Karpas-422 (cell line): Measurements from ENCODE around the gene PI4K2A. TPM values are rescaled to one million over a fixed set of nuclear protein-coding genes. Genes with fewer than 3 reads are reported as not detected.
A peak's percentile ranks its signal among the peaks of the same experiment; 100 is the strongest.
"Not testable (repeated sequence)": the region's sequence is repeated elsewhere in the genome, so short reads cannot be mapped to it uniquely, and the experiment has no call there.

Experiments
- DNase-seq: peaks from one replicate; pipeline ENCODE4 v3.0.0-alpha.2; 2015
- H2AFZ ChIP-seq: fragments of 200-600 bp; sonication (generic); 2 replicates; pipeline ENCODE4 v1.6.1; 2014; ENCODE audit warnings: antibody characterized with exemption, low read length, mixed read lengths
- H3K27ac ChIP-seq: fragments of 200-600 bp; sonication (generic); 2 replicates; pipeline ENCODE4 v1.5.1; 2014; ENCODE audit warnings: mild to moderate bottlenecking, low read length, moderate library complexity
- H3K27me3 ChIP-seq: fragments of 200-600 bp; sonication (generic); 2 replicates; pipeline ENCODE4 v1.6.1; 2014; ENCODE audit warnings: low read length, mixed read lengths
- H3K36me3 ChIP-seq: fragments of 200-600 bp; sonication (generic); 2 replicates; pipeline ENCODE4 v1.6.1; 2014; ENCODE audit warnings: low read length, mixed read lengths; ENCODE audit not compliant: insufficient read depth
- H3K4me1 ChIP-seq: fragments of 200-600 bp; sonication (generic); 2 replicates; pipeline ENCODE4 v1.6.1; 2014; ENCODE audit warnings: mild to moderate bottlenecking, low read length, mixed read lengths
- H3K4me2 ChIP-seq: fragments of 200-600 bp; sonication (generic); 2 replicates; pipeline ENCODE4 v1.6.1; 2014; ENCODE audit warnings: low read length, low read depth, mild to moderate bottlenecking; ENCODE audit not compliant: poor library complexity, severe bottlenecking
- H3K4me3 ChIP-seq: fragments of 200-600 bp; sonication (generic); 2 replicates; pipeline ENCODE4 v1.5.1; 2014; ENCODE audit warnings: mild to moderate bottlenecking, antibody characterized with exemption, low read length, mixed read lengths
- H3K79me2 ChIP-seq: fragments of 200-600 bp; sonication (generic); 2 replicates; pipeline ENCODE4 v1.6.1; 2014; ENCODE audit warnings: mild to moderate bottlenecking, low read length, mixed read lengths
- H3K9ac ChIP-seq: fragments of 200-600 bp; sonication (generic); 2 replicates; pipeline ENCODE4 v1.6.0; 2014; ENCODE audit warnings: low read length
- H3K9me2 ChIP-seq: fragments of 200-600 bp; sonication (generic), shearing (Covaris generic); replicated peaks from 2 replicates; pipeline ENCODE4 v1.6.0; 2014; ENCODE audit warnings: mild to moderate bottlenecking, low read length, moderate library complexity; ENCODE audit not compliant: insufficient read depth
- H3K9me3 ChIP-seq: fragments of 300-700, 200-600 bp; sonication (generic); 2 replicates; pipeline ENCODE4 v1.6.1; 2014; ENCODE audit warnings: low read length, mixed read lengths
- H4K20me1 ChIP-seq: fragments of 200-600 bp; sonication (generic); 2 replicates; pipeline ENCODE4 v1.6.1; 2014; ENCODE audit warnings: mild to moderate bottlenecking, antibody characterized with exemption, low read length, low read depth; ENCODE audit not compliant: insufficient read depth
- total RNA-seq: library from RNA; depleted of rRNA; stranded (reverse); fragments of >200 nt; shearing (Covaris generic); gene quantifications from 2 replicates; pipeline ENCODE4 v1.2.3, GENCODE V29; 2014; ENCODE audit warnings: low replicate concordance

Gene PI4K2A
- total RNA-seq, 1 experiment from 2014 or later: 4.4 TPM

DNA sequence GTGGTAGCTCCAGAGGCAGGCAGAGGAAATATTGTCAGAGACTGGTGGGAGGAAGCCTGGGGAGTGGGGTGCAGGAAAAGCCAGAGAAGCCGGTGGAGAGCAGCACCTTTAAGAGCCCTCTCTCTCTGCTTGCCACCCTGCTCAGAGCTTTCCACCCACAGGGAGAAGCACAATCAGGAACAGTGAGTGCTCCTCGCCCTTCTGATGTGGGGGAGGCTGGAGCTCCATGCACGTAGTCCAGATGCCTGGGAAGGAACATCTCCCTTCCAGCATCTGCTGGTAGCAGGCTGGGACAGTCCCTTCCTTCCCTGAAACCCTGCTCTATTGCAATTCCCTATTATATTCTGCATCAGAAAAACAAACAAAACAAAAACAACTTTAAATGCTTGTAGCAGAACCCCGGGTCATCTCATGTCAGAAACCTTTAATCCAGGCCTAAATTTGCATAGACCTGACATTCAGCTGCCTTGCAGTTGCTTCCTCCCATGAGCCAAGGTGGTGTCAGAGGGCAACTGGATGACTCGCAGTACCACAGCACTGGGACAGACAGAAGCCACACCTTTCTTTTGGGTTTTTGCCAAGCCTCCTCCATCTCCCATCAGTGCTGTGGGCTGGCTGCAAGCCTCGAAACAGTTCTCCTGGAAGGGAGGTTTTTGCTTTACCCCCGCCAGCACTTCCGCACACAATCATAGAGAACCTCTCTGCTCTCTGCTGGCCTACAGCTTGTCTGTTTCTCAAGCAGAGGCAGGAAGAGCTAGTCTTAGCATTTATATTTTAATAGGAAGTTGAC, 33.5 kb downstream of the PI4K2A start:
- Histone ChIP-seq H3K4me2 (no peak overlapping the region), H3K79me2 (no peaks in the 10 kb centered on the region), H3K9me2 (no peaks in the 10 kb centered on the region), H3K36me3 (no peaks in the 10 kb centered on the region), H3K27me3 (no peaks in the 10 kb centered on the region), H3K9ac (no peak overlapping the region), H4K20me1 (no peaks in the 10 kb centered on the region), H3K4me1 (peaks cover 7% of the 10 kb centered on the region), H3K9me3 (no peaks in the 10 kb centered on the region), H3K4me3 (no peak overlapping the region), H2AFZ (no peak overlapping the region), H3K27ac (no peak overlapping the region)
- DNase-seq: no peak

DNA sequence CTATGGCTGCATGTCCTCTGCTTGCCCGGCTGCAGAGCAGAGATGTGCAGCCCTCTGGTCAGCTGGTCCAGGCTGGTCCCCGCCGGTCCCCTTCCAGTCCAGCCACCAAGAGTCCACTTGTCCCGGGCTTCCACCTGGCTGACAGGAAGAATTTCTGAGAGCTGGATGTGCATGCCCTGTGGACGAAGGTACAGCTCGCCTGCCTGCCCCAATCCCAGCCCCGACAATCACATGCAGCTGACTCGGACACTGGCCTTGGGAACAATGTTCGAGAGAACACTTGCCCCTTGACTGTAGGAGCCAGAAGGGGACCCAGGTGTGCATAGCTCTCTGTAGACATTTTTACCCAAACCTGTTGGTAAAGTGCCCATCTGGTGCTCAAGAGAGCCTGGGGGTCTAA, 34.8 kb downstream of the PI4K2A start:
- no peak for DNase-seq
- no peaks in the 10 kb centered on the region for H3K9me3 ChIP-seq
- no peaks in the 10 kb centered on the region for H3K36me3 ChIP-seq
- no peaks in the 10 kb centered on the region for H3K27me3 ChIP-seq
- H3K9me2 ChIP-seq: no peaks in the 10 kb centered on the region
- no peaks in the 10 kb centered on the region for H3K79me2 ChIP-seq
- H3K4me3 ChIP-seq: no peak overlapping the region
- no peak overlapping the region for H3K27ac ChIP-seq
- no peaks in the 10 kb centered on the region for H4K20me1 ChIP-seq
- H3K9ac ChIP-seq: no peak overlapping the region
- H3K4me1 ChIP-seq: peaks cover 7% of the 10 kb centered on the region
- no peak overlapping the region for H3K4me2 ChIP-seq
- no peak overlapping the region for H2AFZ ChIP-seq

DNA sequence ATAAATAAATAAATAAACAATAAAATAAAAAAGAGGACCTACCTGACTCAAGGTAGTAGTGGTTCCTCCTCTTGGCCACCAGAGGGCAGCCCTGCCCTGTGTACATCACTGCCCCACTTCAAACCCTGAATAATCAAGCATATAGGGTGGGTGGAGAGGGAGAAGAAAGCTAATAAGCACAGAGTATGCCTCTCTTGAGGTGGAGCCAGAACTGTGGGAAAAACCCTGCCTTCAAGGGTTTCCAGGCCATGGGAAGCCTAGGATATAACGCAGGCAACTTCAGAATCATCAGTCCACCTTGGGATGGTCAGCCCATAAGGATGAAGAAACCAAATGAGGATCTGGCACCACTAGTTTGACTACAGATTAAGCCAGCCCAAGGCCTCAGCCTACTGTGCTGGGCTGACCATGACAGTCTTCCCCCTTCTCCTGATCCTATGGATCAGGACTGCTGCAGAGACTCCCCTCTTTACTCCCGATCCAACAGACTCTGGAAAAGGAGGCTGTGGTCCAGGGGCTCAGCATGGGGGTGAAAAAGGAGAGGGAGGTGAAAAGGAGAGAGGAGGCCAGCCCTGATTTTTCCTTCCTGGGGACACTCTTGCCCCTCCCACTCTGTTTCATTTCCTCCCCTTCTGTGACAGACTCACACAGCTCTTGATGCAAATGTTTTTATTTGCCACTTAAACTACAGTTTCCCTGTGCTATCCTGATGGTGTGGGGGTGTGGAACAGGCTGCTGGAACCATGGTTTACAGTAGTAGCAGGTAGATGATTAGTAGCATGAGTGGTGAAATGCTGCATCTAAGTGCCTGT, 36.5 kb downstream of the PI4K2A start:
- H3K9ac ChIP-seq: no peak overlapping the region
- peaks cover 7% of the 10 kb centered on the region for H3K4me1 ChIP-seq
- H3K9me3 ChIP-seq: no peaks in the 10 kb centered on the region
- H3K9me2 ChIP-seq: no peaks in the 10 kb centered on the region
- H3K27ac ChIP-seq: no peak overlapping the region
- H4K20me1 ChIP-seq: no peaks in the 10 kb centered on the region
- no peaks in the 10 kb centered on the region for H3K79me2 ChIP-seq
- H2AFZ ChIP-seq: no peak overlapping the region
- no peaks in the 10 kb centered on the region for H3K27me3 ChIP-seq
- H3K4me2 ChIP-seq: no peak overlapping the region
- no peak overlapping the region for H3K4me3 ChIP-seq
- DNase-seq: peak; percentile 64
- H3K36me3 ChIP-seq: no peaks in the 10 kb centered on the region

DNA sequence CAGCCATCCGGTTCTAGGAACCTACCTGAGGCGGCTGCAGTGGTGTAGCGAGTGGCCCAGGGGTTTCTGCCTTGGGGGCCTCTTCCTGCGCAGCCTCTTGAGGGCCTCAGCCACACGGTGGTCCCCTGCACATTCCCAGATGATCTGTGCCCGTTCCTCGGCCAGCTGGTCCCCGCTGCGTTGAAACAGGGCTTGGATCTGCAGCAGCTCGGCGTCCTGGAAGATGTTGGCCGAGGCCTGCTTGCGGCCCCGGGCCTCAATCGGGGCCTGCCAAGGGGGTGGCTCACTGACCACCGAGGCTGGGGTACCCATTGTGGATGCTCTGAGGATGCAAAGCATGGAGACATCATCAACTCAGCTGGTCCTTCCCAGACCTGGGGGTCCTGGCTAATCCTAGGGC, 39.1 kb downstream of the PI4K2A start:
- H3K9me2 ChIP-seq: no peaks in the 10 kb centered on the region

DNA sequence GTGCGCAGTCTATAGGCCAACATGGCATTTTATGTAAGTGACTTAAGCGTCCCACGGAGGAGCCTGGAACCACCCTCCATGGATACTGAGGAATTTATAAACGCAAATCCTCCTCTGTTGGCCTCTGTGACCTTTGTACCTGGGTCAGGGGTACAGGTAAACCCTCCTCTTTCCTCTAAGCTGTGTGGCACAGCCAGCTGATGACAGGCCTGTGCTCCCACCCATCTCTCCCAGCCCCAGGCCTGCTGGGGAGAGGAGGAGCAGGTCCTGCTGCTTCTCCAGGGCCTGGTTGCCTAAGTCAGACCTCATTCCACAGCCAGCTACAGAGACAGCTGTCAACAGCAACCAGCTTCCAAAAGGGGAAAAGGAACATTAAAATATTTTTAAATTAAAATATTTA, 41.6 kb downstream of the PI4K2A start:
- Histone ChIP-seq H3K9me2 (no peaks in the 10 kb centered on the region), H3K27me3 (no peaks in the 10 kb centered on the region), H3K4me2 (no peak overlapping the region), H3K9me3 (no peaks in the 10 kb centered on the region), H4K20me1 (no peaks in the 10 kb centered on the region), H3K9ac (no peak overlapping the region), H3K36me3 (no peaks in the 10 kb centered on the region), H3K4me3 (no peak overlapping the region), H3K27ac (no peak overlapping the region), H2AFZ (no peak overlapping the region), H3K79me2 (no peaks in the 10 kb centered on the region), H3K4me1 (peaks cover 7% of the 10 kb centered on the region)
- no peak for DNase-seq

More for the DNA sequence above, 39.1 kb downstream of the PI4K2A start:
- Histone ChIP-seq H3K79me2 (no peaks in the 10 kb centered on the region), H3K4me2 (no peak overlapping the region), H4K20me1 (no peaks in the 10 kb centered on the region), H3K27ac (no peak overlapping the region), H3K27me3 (no peaks in the 10 kb centered on the region), H3K36me3 (no peaks in the 10 kb centered on the region), H3K4me3 (no peak overlapping the region), H3K9me3 (no peaks in the 10 kb centered on the region), H2AFZ (no peak overlapping the region), H3K9ac (no peak overlapping the region), H3K4me1 (peaks cover 7% of the 10 kb centered on the region)
- no peak for DNase-seq

DNA sequence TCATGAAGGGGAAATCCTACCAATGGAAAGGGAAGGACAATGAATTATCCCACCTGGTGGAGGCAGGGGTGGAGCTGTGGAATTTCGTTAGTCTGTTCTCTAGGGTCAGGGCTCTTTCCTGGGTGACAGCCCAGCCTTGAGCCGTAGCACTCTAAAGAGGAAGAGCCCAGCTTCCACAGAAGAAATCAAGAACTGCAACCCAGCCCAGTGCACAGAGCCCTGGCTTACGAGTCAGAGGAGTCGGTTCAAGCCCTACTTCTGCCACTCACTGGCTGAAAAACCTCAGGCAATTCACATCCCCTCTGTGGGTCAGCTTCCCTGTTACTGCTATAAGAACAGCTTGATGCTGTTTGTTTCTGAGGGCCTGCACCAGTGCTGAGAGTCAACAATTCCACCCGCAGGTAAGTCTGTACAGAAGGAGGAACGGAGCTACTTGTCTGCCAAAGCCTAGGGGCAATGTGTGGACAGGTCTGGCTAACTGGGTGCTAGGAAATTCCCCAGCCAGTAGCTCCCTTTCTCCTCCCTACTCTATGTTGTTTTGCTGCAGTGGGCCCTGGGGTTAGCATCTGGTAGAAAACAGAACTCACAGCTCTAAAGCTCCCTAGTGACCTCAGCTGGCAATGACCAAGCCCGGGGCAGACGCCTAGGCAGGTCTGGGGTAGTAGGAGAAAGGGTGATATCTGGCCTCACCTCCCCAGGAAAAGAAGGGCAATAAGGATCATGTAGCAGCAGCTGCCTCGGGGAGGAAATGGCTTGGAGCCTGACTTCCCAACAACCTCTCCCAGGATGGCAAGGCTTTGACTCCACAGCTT, 43.3 kb downstream of the PI4K2A start:
- H3K9me2 ChIP-seq: no peaks in the 10 kb centered on the region
- H3K4me2 ChIP-seq: no peak overlapping the region
- no peaks in the 10 kb centered on the region for H3K36me3 ChIP-seq
- no peak overlapping the region for H3K27ac ChIP-seq
- no peak for DNase-seq
- H2AFZ ChIP-seq: no peak overlapping the region
- peaks cover 11% of the 10 kb centered on the region for H3K4me1 ChIP-seq
- H3K9me3 ChIP-seq: no peaks in the 10 kb centered on the region
- H4K20me1 ChIP-seq: no peaks in the 10 kb centered on the region
- H3K4me3 ChIP-seq: no peak overlapping the region
- no peak overlapping the region for H3K9ac ChIP-seq
- no peaks in the 10 kb centered on the region for H3K27me3 ChIP-seq
- no peaks in the 10 kb centered on the region for H3K79me2 ChIP-seq

DNA sequence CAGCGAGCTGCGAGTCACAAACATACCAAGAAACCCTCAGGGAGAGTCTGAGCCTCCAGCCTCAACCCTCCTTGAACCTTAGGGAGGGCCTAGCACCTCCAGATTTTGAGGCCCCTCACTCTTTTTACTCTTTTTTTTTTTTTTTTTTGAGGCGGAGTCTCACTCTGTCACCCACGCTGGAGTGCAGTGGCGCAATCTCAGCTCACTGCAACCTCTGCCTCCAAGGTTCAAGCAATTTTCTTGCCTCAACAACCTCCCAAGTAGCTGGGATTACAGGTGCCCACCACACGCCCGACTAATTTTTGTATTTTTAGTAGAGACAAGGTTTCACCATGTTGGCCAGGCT, 43.9 kb downstream of the PI4K2A start:
- H3K27me3 ChIP-seq, H4K20me1 ChIP-seq, H3K36me3 ChIP-seq, H3K79me2 ChIP-seq, H2AFZ ChIP-seq, H3K9ac ChIP-seq, H3K9me2 ChIP-seq, H3K27ac ChIP-seq, DNase-seq, H3K4me2 ChIP-seq, H3K9me3 ChIP-seq, H3K4me3 ChIP-seq: not testable (repeated sequence)
- H3K4me1 ChIP-seq: peaks cover 11% of the 10 kb centered on the region

DNA sequence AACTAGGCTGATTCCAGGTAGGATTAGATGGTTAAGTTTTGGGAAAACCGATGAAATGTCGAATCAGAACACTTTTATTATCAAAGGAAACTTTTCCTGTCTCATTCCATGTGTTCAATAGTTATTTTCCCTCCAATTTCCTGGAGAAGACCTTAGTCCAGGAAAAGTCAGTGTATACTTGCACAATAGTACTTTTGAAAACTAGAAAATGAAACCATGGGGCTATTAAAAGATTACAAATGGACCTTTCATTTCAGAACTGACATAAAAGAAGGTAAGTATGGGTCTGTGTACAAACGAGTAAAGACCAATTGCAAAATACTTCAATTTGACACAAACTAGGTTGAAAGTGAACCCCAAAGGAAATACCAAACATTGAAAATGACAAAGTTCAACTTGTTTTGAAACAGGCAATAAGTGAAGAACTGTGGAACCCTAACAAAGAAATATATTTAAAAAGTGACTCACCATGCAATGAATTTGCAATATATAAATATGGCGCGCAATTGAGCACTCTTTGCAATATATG, 44.5 kb downstream of the PI4K2A start:
- H3K4me2 ChIP-seq: no peak overlapping the region
- H3K9ac ChIP-seq: no peak overlapping the region
- no peaks in the 10 kb centered on the region for H3K9me3 ChIP-seq
- H3K27ac ChIP-seq: no peak overlapping the region
- no peaks in the 10 kb centered on the region for H4K20me1 ChIP-seq
- H3K4me3 ChIP-seq: no peak overlapping the region
- peaks cover 11% of the 10 kb centered on the region for H3K4me1 ChIP-seq
- H3K27me3 ChIP-seq: no peaks in the 10 kb centered on the region
- H3K79me2 ChIP-seq: no peaks in the 10 kb centered on the region
- no peaks in the 10 kb centered on the region for H3K36me3 ChIP-seq
- DNase-seq: no peak
- H2AFZ ChIP-seq: no peak overlapping the region
- no peaks in the 10 kb centered on the region for H3K9me2 ChIP-seq
